ENCODE data around the gene XXYLT1.
A peak's percentile ranks its signal among the peaks of the same experiment; 100 is the strongest.

XXYLT1 gene

GRCh38 chr3:195170496-195170895 lies 100.5 kb downstream of the XXYLT1 start:
- Histone ChIP-seq H3K4me3 (ENCODE audit: severe bottlenecking) (no peak overlapping the region), H3K9me3 (ENCODE audit: severe bottlenecking) (no peaks in the 10 kb centered on the region), H3K36me3 (ENCODE audit: low read depth) (no peaks in the 10 kb centered on the region), H3K27ac (ENCODE audit: poor library complexity, severe bottlenecking) (no peak overlapping the region), H3K4me1 (ENCODE audit: insufficient read depth, poor library complexity, severe bottlenecking) (no peaks in the 10 kb centered on the region), H3K27me3 (ENCODE audit: insufficient read depth, poor library complexity, severe bottlenecking) (no peaks in the 10 kb centered on the region)
- ATAC-seq (ENCODE audit: low read depth) (no peak), DNase-seq (ENCODE audit: low spot score) (no peak)
- no peak for TF ChIP-seq CTCF (IDR thresholded peaks at IDR 0.05; ENCODE audit: poor library complexity, severe bottlenecking)

- DNase-seq (ENCODE audit: low spot score) (no peak), ATAC-seq (ENCODE audit: low read depth) (no peak)
- TF ChIP-seq CTCF (IDR thresholded peaks at IDR 0.05; ENCODE audit: poor library complexity, severe bottlenecking): no peak
- Histone ChIP-seq H3K27ac (ENCODE audit: poor library complexity, severe bottlenecking) (no peak overlapping the region), H3K36me3 (ENCODE audit: low read depth) (no peaks in the 10 kb centered on the region), H3K27me3 (ENCODE audit: insufficient read depth, poor library complexity, severe bottlenecking) (no peaks in the 10 kb centered on the region), H3K9me3 (ENCODE audit: severe bottlenecking) (no peaks in the 10 kb centered on the region), H3K4me3 (ENCODE audit: severe bottlenecking) (no peak overlapping the region), H3K4me1 (ENCODE audit: insufficient read depth, poor library complexity, severe bottlenecking) (no peaks in the 10 kb centered on the region)
These were observed 101.8 kb downstream of the XXYLT1 start for GRCh38 chr3:195169011-195169649.

DNA sequence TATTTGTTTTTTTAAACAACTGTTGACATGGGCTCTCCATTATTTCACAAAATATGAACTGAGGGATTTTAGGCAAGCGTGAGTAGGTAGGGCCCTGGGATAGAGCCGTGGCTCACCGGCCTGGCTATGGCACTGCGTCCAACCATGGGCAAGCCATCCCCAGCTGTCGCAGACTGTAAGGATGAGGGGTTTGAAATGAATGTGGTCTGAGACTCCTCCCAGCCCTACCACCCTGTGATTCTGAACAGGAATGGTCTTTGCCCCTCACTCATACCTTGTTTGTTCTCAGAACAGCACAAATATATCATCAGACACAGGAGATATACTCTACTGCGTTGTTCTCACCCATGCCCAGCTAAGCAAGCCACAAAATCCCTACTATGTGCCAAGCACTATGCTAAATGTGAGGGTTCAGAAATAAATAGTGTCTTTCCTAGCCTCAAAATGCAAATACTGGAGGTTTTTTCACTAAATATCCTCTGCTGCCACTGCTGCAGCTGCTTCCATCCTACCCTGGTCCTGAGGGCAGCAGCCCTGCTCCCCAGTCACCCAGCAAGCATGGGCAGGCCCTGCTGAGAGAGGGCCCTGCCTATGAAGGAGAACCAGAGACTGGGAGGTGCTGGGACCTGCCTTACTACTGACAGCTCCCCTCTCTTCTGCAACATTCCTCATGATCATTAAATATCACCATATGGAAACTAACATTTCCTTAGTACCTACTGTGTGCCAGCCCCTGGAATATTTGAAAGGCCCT lies 102.8 kb downstream of the XXYLT1 start:
- peak; percentile 58; the same call in 2 of the 3 replicates for ATAC-seq (ENCODE audit: low read depth)
- H3K27me3 ChIP-seq (ENCODE audit: insufficient read depth, poor library complexity, severe bottlenecking): no peaks in the 10 kb centered on the region
- H3K9me3 ChIP-seq (ENCODE audit: severe bottlenecking): no peaks in the 10 kb centered on the region
- no peak for TF ChIP-seq CTCF (IDR thresholded peaks at IDR 0.05; ENCODE audit: poor library complexity, severe bottlenecking)
- no peaks in the 10 kb centered on the region for H3K4me1 ChIP-seq (ENCODE audit: insufficient read depth, poor library complexity, severe bottlenecking)
- no peak overlapping the region for H3K27ac ChIP-seq (ENCODE audit: poor library complexity, severe bottlenecking)
- no peak for DNase-seq (ENCODE audit: low spot score)
- H3K4me3 ChIP-seq (ENCODE audit: severe bottlenecking): no peak overlapping the region
- H3K36me3 ChIP-seq (ENCODE audit: low read depth): no peaks in the 10 kb centered on the region

DNA sequence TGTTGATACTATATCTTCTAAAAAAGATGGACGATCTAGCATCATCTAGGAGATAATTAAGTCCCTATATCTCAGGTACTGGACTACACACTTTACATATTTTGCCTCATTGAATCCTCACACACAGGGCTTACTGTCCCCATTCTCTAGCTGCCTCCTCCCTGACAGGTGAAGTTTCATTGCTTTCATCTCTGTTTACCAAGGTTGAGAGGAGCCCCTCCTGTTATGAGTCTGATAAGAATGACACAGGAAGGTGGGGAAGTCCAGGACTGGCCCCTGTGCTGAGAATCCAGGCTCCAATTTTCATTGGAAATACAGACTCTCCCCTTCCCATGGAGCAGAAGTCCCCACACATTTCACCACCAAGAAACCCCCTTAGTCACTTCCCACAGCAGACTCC lies 105.2 kb downstream of the XXYLT1 start:
- ATAC-seq (ENCODE audit: low read depth) (no peak), DNase-seq (ENCODE audit: low spot score) (no peak)
- no peak for TF ChIP-seq CTCF (IDR thresholded peaks at IDR 0.05; ENCODE audit: poor library complexity, severe bottlenecking)
- H3K4me1 ChIP-seq (ENCODE audit: insufficient read depth, poor library complexity, severe bottlenecking): no peaks in the 10 kb centered on the region
- H3K4me3 ChIP-seq (ENCODE audit: severe bottlenecking): no peak overlapping the region
- no peak overlapping the region for H3K27ac ChIP-seq (ENCODE audit: poor library complexity, severe bottlenecking)
- H3K27me3 ChIP-seq (ENCODE audit: insufficient read depth, poor library complexity, severe bottlenecking): no peaks in the 10 kb centered on the region
- H3K9me3 ChIP-seq (ENCODE audit: severe bottlenecking): no peaks in the 10 kb centered on the region
- no peaks in the 10 kb centered on the region for H3K36me3 ChIP-seq (ENCODE audit: low read depth)

GRCh38 chr3:195165265-195165609 lies 105.7 kb downstream of the XXYLT1 start:
- no peak overlapping the region for H3K27ac ChIP-seq (ENCODE audit: poor library complexity, severe bottlenecking)
- no peak for DNase-seq (ENCODE audit: low spot score)
- no peaks in the 10 kb centered on the region for H3K27me3 ChIP-seq (ENCODE audit: insufficient read depth, poor library complexity, severe bottlenecking)
- no peaks in the 10 kb centered on the region for H3K36me3 ChIP-seq (ENCODE audit: low read depth)
- H3K4me1 ChIP-seq (ENCODE audit: insufficient read depth, poor library complexity, severe bottlenecking): peaks cover 1% of the 10 kb centered on the region
- H3K4me3 ChIP-seq (ENCODE audit: severe bottlenecking): no peak overlapping the region
- no peaks in the 10 kb centered on the region for H3K9me3 ChIP-seq (ENCODE audit: severe bottlenecking)
- no peak for ATAC-seq (ENCODE audit: low read depth)
- no peak for TF ChIP-seq CTCF (IDR thresholded peaks at IDR 0.05; ENCODE audit: poor library complexity, severe bottlenecking)

All from RWPE2 (cell line).